Lower leg skin (tissue), 4 donors: Measurements from ENCODE around the gene ETS1. TPM values are rescaled to one million over a fixed set of nuclear protein-coding genes. Genes with fewer than 3 reads are reported as not detected.
"Not testable (repeated sequence)": the region's sequence is repeated elsewhere in the genome, so short reads cannot be mapped to it uniquely, and the experiment has no call there.

Experiments used
- DNase-seq, 2 donors: peaks; one replicate each; pipeline ENCODE4 v3.0.0-alpha.2; 2019; ENCODE audit warnings: low spot score in 2 of 2
- H3K4me3 ChIP-seq: fragments of 200-600 bp; sonication (generic); 2 replicates; pipeline ENCODE4 v1.5.1; 2017; ENCODE audit warnings: mild to moderate bottlenecking, low read depth; ENCODE audit not compliant: poor library complexity, severe bottlenecking
- CTCF ChIP-seq, 3 donors: fragments of 450-650 bp; IDR thresholded peaks; one replicate each; pipeline ENCODE4 v1.5.1; 2016; ENCODE audit warnings: antibody characterized with exemption in 3 of 3, mild to moderate bottlenecking in 3 of 3, moderate library complexity in 2 of 3
- POLR2A ChIP-seq, 2 donors: fragments of 450-650 bp; IDR thresholded peaks; one replicate each; pipeline ENCODE4 v1.6.1; 2016 to 2017; ENCODE audit warnings: antibody characterized with exemption in 2 of 2, mild to moderate bottlenecking in 1 of 2, moderate library complexity in 1 of 2
- WGBS, 2 donors: methylation state at CpG; one replicate each; pipeline ENCODE4 v1.1.5; 2018; 5-methylcytosine and 5-hydroxymethylcytosine counted together
- intact Hi-C: fragments of 100-400 bp; cut with DNase I; formaldehyde crosslinking; loops from one replicate; pipeline ENCODE4 v1.15.0; 2023; ENCODE audit warnings: low total_unique reads
- total RNA-seq, 4 donors: library from RNA; depleted of rRNA; stranded (reverse); fragments of >200 nt; gene quantifications; one replicate each; pipeline ENCODE4 v1.1.0, GENCODE V29; 2016

ETS1 gene
- total RNA-seq, 4 donors from 2014 or later, result 20.6 to 38.7 (median 21.8) TPM

- WGBS, 2 donors, result 80% methylated on average over 21 of the region's 21 CpGs
- peak in 1 of 2 donors; percentile 85 for DNase-seq
- intact Hi-C loops, result no loop called here
- H3K4me3 ChIP-seq, result no peak overlapping the region
- TF ChIP-seq POLR2A (IDR thresholded peaks at IDR 0.05) (no peak), CTCF (IDR thresholded peaks at IDR 0.05) (no peak)
Observed at GRCh38 chr11:128450882-128451651, 136.3 kb downstream of the ETS1 start.

GRCh38 chr11:128450425-128450824 lies 136.9 kb downstream of the ETS1 start:
- intact Hi-C loops, DNase-seq, H3K4me3 ChIP-seq: not testable (repeated sequence)
- WGBS, 2 donors, result 93 to 95% methylated on average over 4 of the region's 4 CpGs

GRCh38 chr11:128448981-128449713 lies 138.2 kb downstream of the ETS1 start:
- no peak for DNase-seq
- intact Hi-C loops, result no loop called here
- no peak for TF ChIP-seq POLR2A (IDR thresholded peaks at IDR 0.05)
- no peak for TF ChIP-seq CTCF (IDR thresholded peaks at IDR 0.05)
- 82 to 85% methylated on average over 3 of the region's 3 CpGs for WGBS, 2 donors
- no peak overlapping the region for H3K4me3 ChIP-seq

- peak in 1 of 2 donors; percentile 84 for DNase-seq
- 64 to 65% methylated on average over 7 of the region's 7 CpGs for WGBS, 2 donors
- no peak overlapping the region for H3K4me3 ChIP-seq
- TF ChIP-seq CTCF (IDR thresholded peaks at IDR 0.05) (no peak), POLR2A (IDR thresholded peaks at IDR 0.05) (no peak)
- intact Hi-C loops, result no loop called here
Observed at GRCh38 chr11:128448200-128448886, 139.0 kb downstream of the ETS1 start.

GRCh38 chr11:128447233-128447632 lies 140.1 kb downstream of the ETS1 start:
- WGBS, 2 donors, result 66 to 72% methylated on average over 4 of the region's 4 CpGs
- intact Hi-C loops, result no loop called here
- no peak for DNase-seq
- H3K4me3 ChIP-seq, result no peak overlapping the region
- TF ChIP-seq CTCF (IDR thresholded peaks at IDR 0.05) (no peak), POLR2A (IDR thresholded peaks at IDR 0.05) (no peak)

- WGBS, 2 donors, result 81 to 91% methylated on average over 1 of the region's 1 CpG
- DNase-seq, H3K4me3 ChIP-seq, intact Hi-C loops: not testable (repeated sequence)
Observed at GRCh38 chr11:128445921-128446320, 141.4 kb downstream of the ETS1 start.
